AG04450 (cell line): ENCODE measurements around the gene BABAM2. TPM values are rescaled to one million over a fixed set of nuclear protein-coding genes. Genes with fewer than 3 reads are reported as not detected.

ENCODE experiments used
- CTCF ChIA-PET: fragments of 300-600, 350-600 bp; formaldehyde crosslinking; extraction: SDS; loops from one replicate; lab custom pipeline; 2022; ENCODE audit warnings: antibody characterized with exemption, inconsistent platforms; lab: Charles Lee
- POLR2A ChIA-PET: fragments of 350-600 bp; formaldehyde crosslinking; extraction: SDS; loops from one replicate; lab custom pipeline; 2021; ENCODE audit warnings: antibody characterized with exemption, inconsistent platforms; lab: Yijun Ruan, JAX
- DNase-seq: peaks from one replicate; pipeline ENCODE4 v3.0.0-alpha.2; 2011; ENCODE audit warnings: low read depth, low spot score
- H3K27ac ChIP-seq: one replicate; pipeline ENCODE4 v1.5.1; 2012; ENCODE audit warnings: low read depth, low read length, control low read depth
- H3K27me3 ChIP-seq: one replicate; pipeline ENCODE4 v1.6.0; 2012; ENCODE audit warnings: low read length; ENCODE audit not compliant: control insufficient read depth, insufficient read depth
- H3K4me3 ChIP-seq: 2 replicates; pipeline ENCODE4 v1.5.1; 2011; ENCODE audit warnings: mild to moderate bottlenecking, low read depth, low read length, control low read depth
- H3K9me3 ChIP-seq: 2 replicates; pipeline ENCODE4 v1.5.1; 2012; ENCODE audit warnings: low read length; ENCODE audit not compliant: control insufficient read depth, insufficient read depth
- CTCF ChIP-seq: IDR thresholded peaks from 2 replicates; pipeline ENCODE4 v1.5.1; 2011; ENCODE audit warnings: low read depth, low read length, control low read depth, inconsistent platforms
- polyA plus RNA-seq: library from polyadenylated mRNA; depleted of rRNA; stranded (reverse); fragments of >200 nt; gene quantifications from 2 replicates; pipeline ENCODE4 v1.2.3, GENCODE V29; 2011

The BABAM2 gene
- polyA plus RNA-seq, 1 experiment: 44.5 TPM

- Histone ChIP-seq H3K27ac (no peak overlapping the region), H3K9me3 (no peaks in the 10 kb centered on the region), H3K4me3 (no peak overlapping the region), H3K27me3 (no peaks in the 10 kb centered on the region)
- TF ChIP-seq CTCF: no peak
- DNase-seq: no peak
- ChIA-PET CTCF (no interaction called here), POLR2A (no interaction called here)
Measured at GRCh38 chr2:27920148-27920885, 29.8 kb downstream of the BABAM2 start.

GRCh38 chr2:27921424-27921823 is 30.9 kb downstream of the BABAM2 start:
- no peak overlapping the region for H3K4me3 ChIP-seq
- no peak for TF ChIP-seq CTCF
- H3K9me3 ChIP-seq: no peaks in the 10 kb centered on the region
- no peak overlapping the region for H3K27ac ChIP-seq
- POLR2A ChIA-PET: no interaction called here
- CTCF ChIA-PET: no interaction called here
- no peak for DNase-seq
- H3K27me3 ChIP-seq: no peaks in the 10 kb centered on the region

GRCh38 chr2:27921880-27922547 is 31.5 kb downstream of the BABAM2 start:
- no peak for TF ChIP-seq CTCF
- no peaks in the 10 kb centered on the region for H3K27me3 ChIP-seq
- H3K27ac ChIP-seq: no peak overlapping the region
- no peak for DNase-seq
- CTCF ChIA-PET: no interaction called here
- POLR2A ChIA-PET: no interaction called here
- H3K4me3 ChIP-seq: no peak overlapping the region
- H3K9me3 ChIP-seq: no peaks in the 10 kb centered on the region

GRCh38 chr2:27922842-27923241 is 32.3 kb downstream of the BABAM2 start:
- ChIA-PET POLR2A (no interaction called here), CTCF (no interaction called here)
- H3K27me3 ChIP-seq: no peaks in the 10 kb centered on the region
- no peak for DNase-seq
- TF ChIP-seq CTCF: no peak
- no peaks in the 10 kb centered on the region for H3K9me3 ChIP-seq
- H3K27ac ChIP-seq: no peak overlapping the region
- no peak overlapping the region for H3K4me3 ChIP-seq
